H1 (cell line): ENCODE results near the gene ATG2B. TPM values are rescaled to one million over a fixed set of nuclear protein-coding genes. Genes with fewer than 3 reads are reported as not detected.

Source experiments
- CTCF ChIA-PET: fragments of 300-600 bp; sonication (Branson Sonifier 250); formaldehyde crosslinking; loops from one replicate; lab custom pipeline; 2021; ENCODE audit not compliant: partially characterized antibody; lab: Charles Lee
- POLR2A ChIA-PET: fragments of 300-600 bp; sonication (Branson Sonifier 250); formaldehyde crosslinking; loops from one replicate; lab custom pipeline; 2021; ENCODE audit warnings: inconsistent platforms; ENCODE audit not compliant: partially characterized antibody; lab: Charles Lee
- DNase-seq, 2 experiments: peaks; one replicate each; pipeline versions ENCODE4 v3.0.0 to v3.0.0-alpha.2; 2010 to 2022; ENCODE audit warnings: low spot score in 2 of 2, low read depth in 1 of 2, mixed read lengths in 1 of 2
- FAIRE-seq: peaks from 2 replicates; lab custom pipeline; 2011; peaks lifted over from hg19 to GRCh38; lab: Jason Lieb, UNC
- H2AFZ ChIP-seq: 2 replicates; pipeline ENCODE4 v1.8.1; 2012; ENCODE audit warnings: low read length, inconsistent platforms
- H2AK5ac ChIP-seq: 2 replicates; pipeline ENCODE4 v1.6.1; 2013; ENCODE audit warnings: low read depth, low read length
- H2BK120ac ChIP-seq: replicated peaks from 2 replicates; pipeline ENCODE3; 2013; ENCODE audit warnings: low read depth, low read length, inconsistent platforms
- H2BK12ac ChIP-seq: 2 replicates; pipeline ENCODE4 v1.6.1; 2013; ENCODE audit warnings: low read depth, low read length
- H2BK15ac ChIP-seq: 2 replicates; pipeline ENCODE4 v1.6.1; 2013; ENCODE audit warnings: low read length
- H2BK20ac ChIP-seq: 2 replicates; pipeline ENCODE4 v1.6.1; 2013; ENCODE audit warnings: low read length
- H2BK5ac ChIP-seq: 2 replicates; pipeline ENCODE4 v1.6.1; 2013; ENCODE audit warnings: low read depth, low read length
- H3K14ac ChIP-seq: 2 replicates; pipeline ENCODE4 v1.6.1; 2013; ENCODE audit warnings: inconsistent platforms; ENCODE audit not compliant: insufficient read length
- H3K18ac ChIP-seq: 2 replicates; pipeline ENCODE4 v1.6.1; 2013; ENCODE audit warnings: low read length; ENCODE audit errors: extremely low read depth
- H3K23ac ChIP-seq: 2 replicates; pipeline ENCODE4 v1.6.1; 2013; ENCODE audit warnings: inconsistent platforms; ENCODE audit not compliant: insufficient read length
- H3K23me2 ChIP-seq: 2 replicates; pipeline ENCODE4 v1.6.1; 2013; ENCODE audit warnings: low read depth, low read length
- H3K27ac ChIP-seq: 2 replicates; pipeline ENCODE4 v1.6.1; 2011; ENCODE audit warnings: low read depth, low read length, inconsistent platforms
- H3K27me3 ChIP-seq, 4 experiments: replicated peaks in 1 of 4; 1 replicate in 1 of 4; 2 replicates in 3 of 4; pipeline versions ENCODE4 v1.6.1 to v1.8.1; 2011 to 2013; ENCODE audit warnings: low read length in 3 of 4, mild to moderate bottlenecking in 3 of 4, inconsistent platforms in 2 of 4, mixed read lengths in 2 of 4, moderate library complexity in 1 of 4; ENCODE audit not compliant: control insufficient read depth in 3 of 4, insufficient read depth in 3 of 4; ENCODE audit errors: extremely low read depth in 1 of 4
- H3K36me3 ChIP-seq, 4 experiments: 2 replicates each; pipeline versions ENCODE4 v1.6.1 to v1.8.1; 2011 to 2013; ENCODE audit warnings: mild to moderate bottlenecking in 4 of 4, low read length in 3 of 4, moderate library complexity in 2 of 4, control low read depth in 1 of 4, inconsistent platforms in 1 of 4; ENCODE audit not compliant: insufficient read depth in 4 of 4, control insufficient read depth in 2 of 4
- H3K4ac ChIP-seq: replicated peaks from 2 replicates; pipeline ENCODE3; 2013; ENCODE audit warnings: low read length, low read depth, mixed read lengths, inconsistent platforms; ENCODE audit not compliant: insufficient read length
- H3K4me1 ChIP-seq, 4 experiments: replicated peaks in 1 of 4; 1 replicate in 1 of 4; 2 replicates in 3 of 4; pipeline versions ENCODE4 v1.6.1 to v1.8.1; 2011 to 2013; ENCODE audit warnings: low read length in 3 of 4, inconsistent platforms in 2 of 4, mixed read lengths in 1 of 4; ENCODE audit not compliant: insufficient read depth in 4 of 4, control insufficient read depth in 3 of 4
- H3K4me2 ChIP-seq, 2 experiments: 2 replicates each; pipeline versions ENCODE4 v1.6.1 to v1.8.1; 2011 to 2013; ENCODE audit warnings: low read depth in 2 of 2, low read length in 2 of 2, control low read depth in 1 of 2, inconsistent platforms in 1 of 2, mild to moderate bottlenecking in 1 of 2; ENCODE audit not compliant: insufficient read depth in 1 of 2
- H3K4me3 ChIP-seq, 4 experiments: fragments of 200-600, 300-600 bp in 1 of 4; sonication (generic), shearing (Covaris generic), sonication (Bioruptor Twin) in 1 of 4; 2 replicates each; pipeline versions ENCODE4 v1.5.1 to v1.8.1; 2011 to 2016; ENCODE audit warnings: low read length in 4 of 4, low read depth in 3 of 4, control low read depth in 2 of 4, inconsistent platforms in 2 of 4, mild to moderate bottlenecking in 2 of 4, mixed read lengths in 1 of 4, moderate library complexity in 1 of 4; ENCODE audit not compliant: insufficient read depth in 2 of 4; ENCODE audit errors: extremely low read depth in 1 of 4
- H3K56ac ChIP-seq: replicated peaks from 2 replicates; pipeline ENCODE3; 2013; ENCODE audit warnings: low read depth, mild to moderate bottlenecking, mixed read lengths, low read length, inconsistent platforms; ENCODE audit not compliant: insufficient read length
- H3K79me1 ChIP-seq: 2 replicates; pipeline ENCODE4 v1.6.1; 2013; ENCODE audit warnings: low read depth, low read length, control low read depth
- H3K79me2 ChIP-seq, 2 experiments: 2 replicates each; pipeline versions ENCODE4 v1.6.1 to v1.8.1; 2012 to 2013; ENCODE audit warnings: low read length in 2 of 2, mild to moderate bottlenecking in 2 of 2, inconsistent platforms in 1 of 2; ENCODE audit not compliant: insufficient read depth in 2 of 2, control insufficient read depth in 1 of 2
- H3K9ac ChIP-seq, 4 experiments: replicated peaks in 1 of 4; 1 replicate in 1 of 4; 2 replicates in 3 of 4; pipeline versions ENCODE4 v1.6.1 to v1.8.1; 2011 to 2013; ENCODE audit warnings: low read depth in 3 of 4, low read length in 3 of 4, control low read depth in 2 of 4, mild to moderate bottlenecking in 2 of 4, moderate library complexity in 2 of 4, inconsistent platforms in 1 of 4; ENCODE audit errors: extremely low read depth in 1 of 4
- H3K9me3 ChIP-seq, 2 experiments: 2 replicates each; pipeline versions ENCODE4 v1.6.1 to v1.8.1; 2012 to 2013; ENCODE audit warnings: mild to moderate bottlenecking in 2 of 2, moderate library complexity in 2 of 2, control low read depth in 1 of 2, inconsistent platforms in 1 of 2, low read depth in 1 of 2, low read length in 1 of 2, mixed read lengths in 1 of 2; ENCODE audit not compliant: insufficient read depth in 2 of 2
- H4K20me1 ChIP-seq, 2 experiments: replicated peaks in 1 of 2; 2 replicates each; pipeline versions ENCODE3 to v1.8.1; 2011 to 2013; ENCODE audit warnings: inconsistent platforms in 2 of 2, low read length in 2 of 2, mild to moderate bottlenecking in 1 of 2; ENCODE audit not compliant: insufficient read depth in 2 of 2, control insufficient read depth in 1 of 2
- H4K5ac ChIP-seq: 2 replicates; pipeline ENCODE4 v1.6.1; 2013; ENCODE audit warnings: low read length, low read depth, mixed read lengths, inconsistent platforms; ENCODE audit not compliant: insufficient read length
- H4K8ac ChIP-seq: 2 replicates; pipeline ENCODE4 v1.8.0; 2013; ENCODE audit warnings: mild to moderate bottlenecking, moderate library complexity, low read length, inconsistent platforms; ENCODE audit not compliant: insufficient read depth; ENCODE audit errors: extremely low read depth
- H4K91ac ChIP-seq: replicated peaks from 2 replicates; pipeline ENCODE3; 2013; ENCODE audit warnings: low read length, mixed read lengths, inconsistent platforms; ENCODE audit not compliant: insufficient read length
- BCL11A ChIP-seq, 2 experiments: IDR thresholded peaks; one replicate each; pipeline ENCODE4 v1.6.1; 2011; ENCODE audit warnings: low read depth in 2 of 2, low read length in 2 of 2, mild to moderate bottlenecking in 2 of 2
- CREB1 ChIP-seq: IDR thresholded peaks from 2 replicates; pipeline ENCODE4 v1.6.1; 2012; ENCODE audit warnings: inconsistent platforms
- KDM5A ChIP-seq: fragments of 200-600 bp; IDR thresholded peaks from 2 replicates; pipeline ENCODE4 v1.7.1; 2012; ENCODE audit warnings: mild to moderate bottlenecking, low read length, inconsistent platforms, mixed read lengths
- MAFK ChIP-seq: IDR thresholded peaks from 2 replicates; pipeline ENCODE4 v1.6.1; 2012; ENCODE audit warnings: low read depth, mild to moderate bottlenecking, improper control_type of control experiment, low read length
- RXRA ChIP-seq: IDR thresholded peaks from 2 replicates; pipeline ENCODE4 v1.6.1; 2011; ENCODE audit warnings: low read depth, mild to moderate bottlenecking, low read length, moderate library complexity; ENCODE audit not compliant: insufficient read depth
- WGBS, 2 experiments: shearing (Covaris generic) in 1 of 2; methylation state at CpG; one replicate each; pipeline versions ENCODE4 v1.1.6 to v1.1.7; 2013 to 2015; ENCODE audit warnings: low lambda C conversion rate in 2 of 2, mixed read lengths in 2 of 2, inconsistent platforms in 1 of 2, low coverage in 1 of 2, missing lambda C conversion rate in 1 of 2; ENCODE audit not compliant: insufficient replicate concordance in 2 of 2, insufficient coverage in 1 of 2, insufficient read length in 1 of 2; ENCODE audit errors: extremely low coverage in 1 of 2, missing lambda C conversion rate in 1 of 2; 5-methylcytosine and 5-hydroxymethylcytosine counted together
- polyA plus RNA-seq, 7 experiments: library from polyadenylated mRNA; depleted of rRNA in 3 of 7; stranded (reverse) in 5 of 7; unstranded in 2 of 7; fragments of >200 nt in 5 of 7; fragments of 200-250 nt in 2 of 7; gene quantifications; 1 replicate in 5 of 7; 2 replicates in 1 of 7; 4 replicates in 1 of 7; pipeline versions ENCODE4 v1.2.1 to v1.2.3, GENCODE V29; 2011 to 2013; ENCODE audit warnings: missing spikeins in 2 of 7, mixed read lengths in 2 of 7
- total RNA-seq: library from RNA; stranded (reverse); fragmentation: NEBNext Ultra II Directional; extraction: Animal tissue kit (Norgen Biotek cat#: 25700); gene quantifications from 2 replicates; pipeline ENCODE4 v1.2.1, GENCODE V29; 2021
- TF ChIP-seq, protein P1 (sequence below): IDR thresholded peaks from 2 replicates; pipeline ENCODE4 v1.6.1; 2012; ENCODE audit warnings: low read length, inconsistent platforms

Gene ATG2B
- total and polyA plus RNA-seq, 2 of the 8 experiments (the other 6 are each of a cell fraction or from before 2014, with no cell fraction given), result 4.6 to 14.4 TPM

DNA sequence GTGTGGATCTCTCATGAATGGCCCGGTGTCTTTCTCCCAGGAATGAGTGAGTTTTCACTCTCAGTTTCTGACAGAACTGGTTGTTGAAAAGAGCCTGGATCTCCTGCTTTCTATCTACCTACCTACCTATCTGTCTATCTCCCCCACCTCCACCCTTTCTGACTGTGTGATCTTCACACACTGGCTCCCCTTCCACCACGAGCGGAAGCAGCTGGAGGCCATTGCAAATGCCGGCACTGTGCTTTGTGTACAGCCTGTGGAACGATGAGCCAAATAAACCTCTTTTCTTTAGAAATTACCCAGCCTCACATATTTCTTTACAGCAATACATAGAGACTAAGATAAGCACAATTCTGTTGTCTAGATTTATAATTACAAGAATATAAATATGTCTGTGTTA is 7.4 kb upstream of the ATG2B start:
- Histone ChIP-seq H3K23me2 (no peaks in the 10 kb centered on the region), H3K9ac (no peak overlapping the region), H3K4me1 (peaks cover 0 to 2% (median 0%) of the 10 kb centered on the region in 4 experiments; a peak in 2 of 7 replicates), H3K27me3 (no peaks in the 10 kb centered on the region), H3K4ac (no peak overlapping the region), H3K18ac (no peak overlapping the region), H4K8ac (no peak overlapping the region), H3K36me3 (peaks cover 0 to 3% (median 2%) of the 10 kb centered on the region in 4 experiments; a peak in 2 of 8 replicates), H2BK15ac (no peak overlapping the region), H2AK5ac (no peak overlapping the region), H2BK20ac (no peak overlapping the region), H2BK12ac (no peak overlapping the region), H3K56ac (no peak overlapping the region), H3K27ac (no peak overlapping the region), H3K4me2 (no peak overlapping the region), H3K4me3 (no peak overlapping the region), H4K20me1 (peaks cover 0 to 5% of the 10 kb centered on the region in 2 experiments), H2AFZ (no peak overlapping the region), H4K91ac (no peak overlapping the region), H3K79me1 (peaks cover 6% of the 10 kb centered on the region; the same call in 1 of the 2 replicates)
- FAIRE-seq (no peak), DNase-seq (no peak)
- WGBS, 2 experiments, result 90% methylated on average over 5 of the region's 5 CpGs; no CpG with 5 or more reads in 1 of the 2 experiments
- POLR2A ChIA-PET, result interaction anchor here (1.3 kb wide), 1 partner anchor 13 kb away, joined by 3 read pairs; no protein-coding TSS in a partner anchor
- TF ChIP-seq CREB1, result no peak
- TF ChIP-seq BCL11A (IDR thresholded peaks at IDR 0.05; ENCODE audit: low read depth in 2 of 2, low read length in 2 of 2), result no peak
- TF ChIP-seq MAFK, result no peak
- TF ChIP-seq, protein P1, sequence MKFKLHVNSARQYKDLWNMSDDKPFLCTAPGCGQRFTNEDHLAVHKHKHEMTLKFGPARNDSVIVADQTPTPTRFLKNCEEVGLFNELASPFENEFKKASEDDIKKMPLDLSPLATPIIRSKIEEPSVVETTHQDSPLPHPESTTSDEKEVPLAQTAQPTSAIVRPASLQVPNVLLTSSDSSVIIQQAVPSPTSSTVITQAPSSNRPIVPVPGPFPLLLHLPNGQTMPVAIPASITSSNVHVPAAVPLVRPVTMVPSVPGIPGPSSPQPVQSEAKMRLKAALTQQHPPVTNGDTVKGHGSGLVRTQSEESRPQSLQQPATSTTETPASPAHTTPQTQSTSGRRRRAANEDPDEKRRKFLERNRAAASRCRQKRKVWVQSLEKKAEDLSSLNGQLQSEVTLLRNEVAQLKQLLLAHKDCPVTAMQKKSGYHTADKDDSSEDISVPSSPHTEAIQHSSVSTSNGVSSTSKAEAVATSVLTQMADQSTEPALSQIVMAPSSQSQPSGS, result no peak
- TF ChIP-seq KDM5A, result no peak
- TF ChIP-seq RXRA, result no peak
- TF ChIP-seq, all 59 proteins: peak for 0
- Histone ChIP-seq H3K9me3 (peaks cover 0 to 8% of the 10 kb centered on the region in 2 experiments; a peak in 2 of 4 replicates), H2BK5ac (no peak overlapping the region), H3K23ac (no peak overlapping the region), H3K14ac (no peak overlapping the region), H4K5ac (no peak overlapping the region), H3K79me2 (peaks cover 2 to 73% of the 10 kb centered on the region in 2 experiments; a peak in 3 of 4 replicates), H2BK120ac (no peak overlapping the region)
- CTCF ChIA-PET, result no interaction called here
